NCI-H2081 (cell line): ENCODE results near the gene CHAT.
A peak's percentile ranks its signal among the peaks of the same experiment; 100 is the strongest.

Experiments used
- DNase-seq, 2 experiments: peaks; one replicate each; lab custom pipeline; 2025; lab: John Stamatoyannopoulos, UW

The CHAT gene

GRCh38 chr10:49631975-49632374 is 18.1 kb downstream of the CHAT start:
- DNase-seq, result no peak

GRCh38 chr10:49632406-49633317 is 18.8 kb downstream of the CHAT start:
- no peak for DNase-seq

GRCh38 chr10:49633327-49634068 is 19.7 kb downstream of the CHAT start:
- DNase-seq, result peak in 1 of 2 experiments; percentile 9

- no peak for DNase-seq
Observed at GRCh38 chr10:49634069-49634660, 20.3 kb downstream of the CHAT start.

- no peak for DNase-seq
Observed at GRCh38 chr10:49642311-49642710, 28.5 kb downstream of the CHAT start.

GRCh38 chr10:49643241-49644034 is 29.6 kb downstream of the CHAT start:
- no peak for DNase-seq

GRCh38 chr10:49644035-49644646 is 30.3 kb downstream of the CHAT start:
- DNase-seq, result no peak

- no peak for DNase-seq
Observed at GRCh38 chr10:49645417-49645816, 31.6 kb downstream of the CHAT start.

GRCh38 chr10:49645871-49646870 is 32.3 kb downstream of the CHAT start:
- no peak for DNase-seq

- DNase-seq, result no peak
Observed at GRCh38 chr10:49647554-49647953, 33.7 kb downstream of the CHAT start.

- no peak for DNase-seq
Observed at GRCh38 chr10:49647985-49648795, 34.4 kb downstream of the CHAT start.

- no peak for DNase-seq
Observed at GRCh38 chr10:49649294-49649693, 35.5 kb downstream of the CHAT start.

GRCh38 chr10:49649936-49650723 is 36.3 kb downstream of the CHAT start:
- no peak for DNase-seq

GRCh38 chr10:49650724-49651034 is 36.8 kb downstream of the CHAT start:
- no peak for DNase-seq

GRCh38 chr10:49651039-49651835 is 37.4 kb downstream of the CHAT start:
- no peak for DNase-seq

- no peak for DNase-seq
Observed at GRCh38 chr10:49651917-49652316, 38.1 kb downstream of the CHAT start.

- DNase-seq, result no peak
Observed at GRCh38 chr10:49652421-49653272, 38.8 kb downstream of the CHAT start.
